ENCODE measurements around the gene TMEM248. TPM values are rescaled to one million over a fixed set of nuclear protein-coding genes. Genes with fewer than 3 reads are reported as not detected.
"Not testable (repeated sequence)": the region's sequence is repeated elsewhere in the genome, so short reads cannot be mapped to it uniquely, and the experiment has no call there.

Gene TMEM248
- total RNA-seq, 1 experiment from 2014 or later, result 83.6 TPM

GRCh38 chr7:66912195-66912594 lies 8.8 kb upstream of the TMEM248 start:
- intact Hi-C loops (cut with micrococcal nuclease; ENCODE audit: unreplicated experiment), result no loop called here
- CTCF ChIA-PET, result no interaction called here
- Histone ChIP-seq H3K79me2 (ENCODE audit: low read depth) (no peaks in the 10 kb centered on the region), H3K9me3 (ENCODE audit: insufficient read depth, low read depth) (no peaks in the 10 kb centered on the region), H3K27me3 (ENCODE audit: insufficient read depth, low read depth) (no peaks in the 10 kb centered on the region), H4K20me1 (ENCODE audit: insufficient read depth) (no peaks in the 10 kb centered on the region), H3F3A (ENCODE audit: insufficient read depth, low read depth) (peaks cover 3% of the 10 kb centered on the region; the same call in 1 of the 2 replicates), H3K36me3 (ENCODE audit: low read depth) (no peaks in the 10 kb centered on the region), H3K27ac (no peak overlapping the region), H3K4me2 (no peak overlapping the region), H2AFZ (no peak overlapping the region), H3K4me3 (no peak overlapping the region), H3K4me1 (replicated peaks; ENCODE audit: insufficient read depth) (no peaks in the 10 kb centered on the region), H3K9me2 (ENCODE audit: insufficient read depth) (no peaks in the 10 kb centered on the region)
- DNase-seq, result no peak
- no TSS peak for BruUV-seq (replicated peaks)
- POLR2A ChIA-PET (ENCODE audit: unreplicated experiment), result no interaction called here
- no peak for TF ChIP-seq EZH2 (IDR thresholded peaks at IDR 0.05; ENCODE audit: low read depth)
- no peak for TF ChIP-seq CTCF (conservative IDR thresholded peaks at IDR 0.05)

GRCh38 chr7:66913118-66914037 lies 7.6 kb upstream of the TMEM248 start:
- no peaks in the 10 kb centered on the region for H3K79me2 ChIP-seq (ENCODE audit: low read depth)
- H3K9me2 ChIP-seq (ENCODE audit: insufficient read depth), result no peaks in the 10 kb centered on the region
- no peak overlapping the region for H3K27ac ChIP-seq
- H4K20me1 ChIP-seq (ENCODE audit: insufficient read depth), result no peaks in the 10 kb centered on the region
- intact Hi-C loops (cut with micrococcal nuclease; ENCODE audit: unreplicated experiment), result no loop called here
- no peaks in the 10 kb centered on the region for H3K4me1 ChIP-seq (replicated peaks; ENCODE audit: insufficient read depth)
- no peak overlapping the region for H2AFZ ChIP-seq
- no peak overlapping the region for H3K4me3 ChIP-seq
- no peak for DNase-seq
- ChIA-PET CTCF (no interaction called here), POLR2A (ENCODE audit: unreplicated experiment) (no interaction called here)
- H3K27me3 ChIP-seq (ENCODE audit: insufficient read depth, low read depth), result no peaks in the 10 kb centered on the region
- no peaks in the 10 kb centered on the region for H3K36me3 ChIP-seq (ENCODE audit: low read depth)
- no peak overlapping the region for H3K4me2 ChIP-seq
- BruUV-seq (replicated peaks), result no TSS peak
- H3K9me3 ChIP-seq (ENCODE audit: insufficient read depth, low read depth), result no peaks in the 10 kb centered on the region
- TF ChIP-seq EZH2 (IDR thresholded peaks at IDR 0.05; ENCODE audit: low read depth) (no peak), CTCF (conservative IDR thresholded peaks at IDR 0.05) (no peak)
- H3F3A ChIP-seq (ENCODE audit: insufficient read depth, low read depth), result peaks cover 3% of the 10 kb centered on the region

- H3K36me3 ChIP-seq (ENCODE audit: low read depth); H4K20me1 ChIP-seq (ENCODE audit: insufficient read depth); H3K4me2 ChIP-seq; H3K4me3 ChIP-seq; H3K9me2 ChIP-seq (ENCODE audit: insufficient read depth); H3K27me3 ChIP-seq (ENCODE audit: insufficient read depth, low read depth); H2AFZ ChIP-seq; BruUV-seq (replicated peaks); DNase-seq; H3K27ac ChIP-seq; H3K9me3 ChIP-seq (ENCODE audit: insufficient read depth, low read depth); POLR2A ChIA-PET (ENCODE audit: unreplicated experiment); H3F3A ChIP-seq (ENCODE audit: insufficient read depth, low read depth); intact Hi-C loops (cut with micrococcal nuclease; ENCODE audit: unreplicated experiment); CTCF ChIA-PET: not testable (repeated sequence)
- Histone ChIP-seq H3K79me2 (ENCODE audit: low read depth) (peaks cover 29% of the 10 kb centered on the region), H3K4me1 (replicated peaks; ENCODE audit: insufficient read depth) (peaks cover 13% of the 10 kb centered on the region)
These were observed 3.1 kb upstream of the TMEM248 start for GRCh38 chr7:66917904-66918303.
